GM13977 (cell line): ENCODE results near the gene ALPP.
"Not testable (repeated sequence)": the region's sequence is repeated elsewhere in the genome, so short reads cannot be mapped to it uniquely, and the experiment has no call there.

Experiments used
- DNase-seq: peaks from one replicate; pipeline ENCODE4 v3.0.0; 2012; ENCODE audit warnings: low spot score
- CTCF ChIP-seq: IDR thresholded peaks from 2 replicates; pipeline ENCODE4 v1.5.1; 2012; ENCODE audit warnings: mild to moderate bottlenecking, control low read depth; ENCODE audit not compliant: insufficient read depth; ENCODE audit errors: extremely low read depth, missing control alignments
- in situ Hi-C: fragments of 300-500 bp; cut with MboI; formaldehyde crosslinking; loops from one replicate; pipeline ENCODE4 v1.12.0; 2022; ENCODE audit warnings: low sequenced_read_pairs, low pct_unique_long_range_greater_than_20kb, mixed read lengths, inconsistent platforms; ENCODE audit not compliant: unreplicated experiment

Gene ALPP

GRCh38 chr2:232406556-232407310 is 28.2 kb downstream of the ALPP start, which contains the start of gene ALPG:
Gene ALPG (plus strand): TSS chr2:232406844. CDS start chr2:232406895, 51 bp downstream.
- no peak for TF ChIP-seq CTCF
- DNase-seq, result no peak
- in situ Hi-C loops, result no loop called here

DNA sequence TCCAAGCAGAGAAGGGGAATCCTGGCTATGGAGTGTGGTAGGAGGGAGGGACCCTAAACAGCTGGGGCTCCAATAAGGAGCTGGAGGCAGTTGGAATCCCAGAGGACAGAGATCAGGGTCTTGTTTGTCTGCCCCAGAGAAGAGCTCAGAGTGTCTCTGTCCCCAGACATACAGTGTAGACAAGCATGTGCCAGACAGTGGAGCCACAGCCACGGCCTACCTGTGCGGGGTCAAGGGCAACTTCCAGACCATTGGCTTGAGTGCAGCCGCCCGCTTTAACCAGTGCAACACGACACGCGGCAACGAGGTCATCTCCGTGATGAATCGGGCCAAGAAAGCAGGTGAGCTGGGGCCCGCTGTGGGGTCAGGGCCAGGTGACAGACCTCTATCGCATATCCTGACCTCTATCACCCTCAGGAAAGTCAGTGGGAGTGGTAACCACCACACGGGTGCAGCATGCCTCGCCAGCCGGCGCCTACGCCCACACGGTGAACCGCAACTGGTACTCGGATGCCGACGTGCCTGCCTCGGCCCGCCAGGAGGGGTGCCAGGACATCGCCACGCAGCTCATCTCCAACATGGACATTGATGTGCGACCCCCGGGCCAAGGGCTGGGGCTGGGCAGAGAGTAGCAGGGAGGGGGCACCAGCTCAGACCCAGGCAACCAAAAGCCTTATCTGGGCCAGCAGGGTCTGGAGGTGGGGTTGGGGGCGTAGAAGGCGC is 29.0 kb downstream of the ALPP start:
- in situ Hi-C loops, DNase-seq: not testable (repeated sequence)

GRCh38 chr2:232408269-232408668 is 29.7 kb downstream of the ALPP start:
- DNase-seq, in situ Hi-C loops: not testable (repeated sequence)

- DNase-seq, in situ Hi-C loops: not testable (repeated sequence)
Observed at GRCh38 chr2:232409617-232410016, 31.1 kb downstream of the ALPP start.

DNA sequence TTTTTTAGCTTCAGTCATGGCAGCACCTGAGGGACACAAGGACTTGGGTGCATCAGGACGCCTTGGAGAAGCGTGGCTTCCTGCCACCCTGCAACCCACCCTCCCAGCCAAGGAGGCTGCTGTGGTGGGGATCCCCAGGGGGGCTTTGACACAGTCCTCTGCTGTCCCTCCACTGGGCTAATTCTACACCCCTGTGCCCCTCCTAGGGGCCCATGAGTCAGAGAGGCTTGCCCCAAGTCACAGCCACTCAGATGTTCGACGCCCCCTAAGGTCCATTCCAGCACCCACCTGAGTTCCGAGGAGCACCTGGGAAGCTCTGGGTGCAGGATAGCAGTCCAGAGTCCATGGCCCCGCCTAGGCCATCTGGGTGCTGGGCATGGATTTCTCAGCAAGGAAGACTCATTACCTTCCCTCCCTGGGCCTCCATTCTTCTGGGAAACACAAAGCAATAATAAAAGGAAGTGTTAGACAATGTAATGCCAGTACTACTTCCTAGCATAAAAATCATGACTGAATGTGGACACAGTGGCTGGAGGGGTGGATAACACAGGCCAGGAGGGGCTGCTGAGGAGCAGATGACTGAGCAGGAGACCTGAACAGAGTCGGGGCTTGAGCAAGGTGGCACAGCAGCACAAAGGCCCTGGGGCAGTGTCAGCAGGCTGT is 31.8 kb downstream of the ALPP start:
- no peak for DNase-seq
- in situ Hi-C loops, result no loop called here
- TF ChIP-seq CTCF, result no peak

DNA sequence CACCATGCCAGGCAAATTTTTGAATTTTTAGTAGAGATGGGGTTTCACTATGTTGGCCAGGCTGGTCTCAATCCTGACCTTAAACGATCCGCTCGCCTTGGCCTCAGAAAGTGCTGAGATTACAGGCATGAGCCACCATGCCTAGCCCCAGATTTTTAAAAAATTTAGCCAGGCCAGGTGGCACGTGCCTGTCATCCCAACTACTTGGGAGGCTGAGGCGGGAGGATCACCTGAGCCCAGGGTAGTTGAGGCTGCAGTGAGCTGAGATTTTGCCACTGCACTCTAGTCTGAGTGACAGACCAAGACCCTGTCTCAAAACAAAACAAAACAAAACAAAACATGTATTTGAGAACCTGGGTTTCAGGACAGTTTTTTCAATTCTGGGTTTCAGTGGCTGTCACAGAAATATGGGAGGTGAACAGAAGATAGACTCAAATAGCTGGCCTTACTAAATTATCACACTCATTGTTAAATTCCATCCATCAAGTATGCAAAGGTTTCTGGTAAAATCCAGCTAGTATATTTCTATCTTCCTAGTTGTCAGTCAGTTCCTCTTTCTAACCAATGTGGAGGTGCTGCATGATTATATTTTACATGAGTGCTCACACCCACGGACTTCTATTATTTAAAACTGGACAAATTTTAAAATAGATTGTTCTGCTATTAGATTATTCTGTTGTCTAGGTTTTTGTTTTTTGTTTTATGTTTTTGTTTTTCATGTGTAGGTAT is 33.5 kb downstream of the ALPP start:
- peak; percentile 49 for DNase-seq
- no peak for TF ChIP-seq CTCF
- in situ Hi-C loops, result no loop called here

- DNase-seq, result peak; percentile 44
- TF ChIP-seq CTCF, result no peak
- in situ Hi-C loops, result no loop called here
Observed at GRCh38 chr2:232412986-232413385, 34.4 kb downstream of the ALPP start.

DNA sequence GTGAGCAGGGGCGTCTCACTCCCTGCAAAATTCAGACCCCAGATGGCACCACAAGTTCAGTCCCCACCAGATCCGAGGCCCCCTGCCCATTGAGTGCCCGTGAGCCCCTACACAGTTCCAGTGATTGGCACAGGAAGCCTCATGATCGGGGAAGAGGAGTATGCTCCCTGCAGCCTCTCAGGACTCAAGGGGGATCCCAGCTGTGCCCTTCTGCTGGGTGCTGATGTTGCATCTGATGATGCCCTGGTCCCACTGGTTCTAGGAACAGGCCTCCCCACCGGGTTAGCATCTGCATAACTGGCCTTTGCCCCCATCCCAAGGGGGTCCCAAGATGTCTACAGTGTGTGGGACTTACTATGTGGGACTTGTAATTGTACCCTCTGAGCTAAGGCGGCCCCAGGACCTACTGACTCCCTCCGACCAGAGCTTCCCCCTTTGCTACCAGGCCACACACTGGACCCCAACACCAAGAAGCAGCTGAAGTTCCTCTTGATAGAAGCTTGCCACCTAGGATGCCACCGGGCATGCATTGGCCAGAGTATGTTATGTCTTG is 36.7 kb downstream of the ALPP start:
- TF ChIP-seq CTCF, result no peak
- in situ Hi-C loops, result no loop called here
- no peak for DNase-seq
